ENCODE results near the gene C10orf143. TPM values are rescaled to one million over a fixed set of nuclear protein-coding genes. Genes with fewer than 3 reads are reported as not detected.

The C10orf143 gene
- total and polyA plus RNA-seq, 2 of the 8 experiments (the other 6 are each of a cell fraction or from before 2014, with no cell fraction given), result 1.6 to 2.0 TPM

GRCh38 chr10:130025811-130026485 lies 84.7 kb downstream of the C10orf143 start:
- Histone ChIP-seq H2BK120ac (replicated peaks; ENCODE audit: low read depth, low read length) (no peak overlapping the region), H3K4me3 (ENCODE audit: extremely low read depth in 1 of 4, insufficient read depth in 2 of 4, low read depth in 3 of 4, low read length in 4 of 4) (no peak overlapping the region), H3K9ac (replicated peaks in 1 of 4; ENCODE audit: extremely low read depth in 1 of 4, low read depth in 3 of 4, low read length in 3 of 4) (no peak overlapping the region), H3K4me1 (replicated peaks in 1 of 4; ENCODE audit: control insufficient read depth in 3 of 4, insufficient read depth in 4 of 4, low read length in 3 of 4) (no peaks in the 10 kb centered on the region), H2BK20ac (ENCODE audit: low read length) (no peak overlapping the region), H3K4me2 (ENCODE audit: insufficient read depth in 1 of 2, low read depth in 2 of 2, low read length in 2 of 2) (no peak overlapping the region), H3K56ac (replicated peaks; ENCODE audit: insufficient read length, low read depth, low read length) (no peak overlapping the region), H3K27ac (ENCODE audit: low read depth, low read length) (no peak overlapping the region), H4K91ac (replicated peaks; ENCODE audit: insufficient read length, low read length) (no peak overlapping the region), H3K79me1 (ENCODE audit: low read depth, low read length) (no peaks in the 10 kb centered on the region), H3K23me2 (ENCODE audit: low read depth, low read length) (0 out of 2 replicates have a peak, but pooled peaks cover 2% of the 10 kb centered on the region), H3K27me3 (replicated peaks in 1 of 4; ENCODE audit: control insufficient read depth in 3 of 4, extremely low read depth in 1 of 4, insufficient read depth in 3 of 4, low read length in 3 of 4) (no peaks in the 10 kb centered on the region), H3K18ac (ENCODE audit: extremely low read depth, low read length) (no peak overlapping the region), H3K36me3 (ENCODE audit: control insufficient read depth in 2 of 4, insufficient read depth in 4 of 4, low read length in 3 of 4) (no peaks in the 10 kb centered on the region), H2BK5ac (ENCODE audit: low read depth, low read length) (no peak overlapping the region), H4K8ac (ENCODE audit: extremely low read depth, insufficient read depth, low read length) (0 out of 2 replicates have a peak overlapping the region, but pooled peaks have one; percentile 14), H2BK12ac (ENCODE audit: low read depth, low read length) (no peak overlapping the region), H3K79me2 (ENCODE audit: control insufficient read depth in 1 of 2, insufficient read depth in 2 of 2, low read length in 2 of 2) (no peaks in the 10 kb centered on the region), H4K20me1 (replicated peaks in 1 of 2; ENCODE audit: control insufficient read depth in 1 of 2, insufficient read depth in 2 of 2, low read length in 2 of 2) (no peaks in the 10 kb centered on the region), H4K5ac (ENCODE audit: insufficient read length, low read depth, low read length) (no peak overlapping the region), H3K23ac (ENCODE audit: insufficient read length) (no peak overlapping the region), H2AFZ (ENCODE audit: low read length) (no peak overlapping the region), H2BK15ac (ENCODE audit: low read length) (no peak overlapping the region), H3K4ac (replicated peaks; ENCODE audit: insufficient read length, low read depth, low read length) (no peak overlapping the region), H2AK5ac (ENCODE audit: low read depth, low read length) (no peak overlapping the region), H3K14ac (ENCODE audit: insufficient read length) (no peak overlapping the region), H3K9me3 (ENCODE audit: insufficient read depth in 2 of 2, low read depth in 1 of 2, low read length in 1 of 2) (no peaks in the 10 kb centered on the region)
- TF ChIP-seq SP1 (IDR thresholded peaks at IDR 0.05; ENCODE audit: low read depth, low read length) (no peak), RAD21 (IDR thresholded peaks at IDR 0.05 in 1 of 2, conservative IDR thresholded peaks at IDR 0.05 in 1 of 2; ENCODE audit: low read depth in 2 of 2, low read length in 2 of 2) (no peak)
- POLR2A ChIA-PET (ENCODE audit: partially characterized antibody), result no interaction called here
- CTCF ChIA-PET (ENCODE audit: partially characterized antibody), result no interaction called here
- FAIRE-seq (no peak), DNase-seq (ENCODE audit: low read depth in 1 of 2, low spot score in 2 of 2) (no peak)
- 92% methylated on average over 18 of the region's 18 CpGs; no CpG with 5 or more reads in 1 of the 2 experiments for WGBS, 2 experiments (ENCODE audit: extremely low coverage in 1 of 2, insufficient coverage in 1 of 2, insufficient read length in 1 of 2, insufficient replicate concordance in 2 of 2, low coverage in 1 of 2, low lambda C conversion rate in 2 of 2, missing lambda C conversion rate in 1 of 2)

All from H1 (cell line).